HG03378 (cell line): ENCODE results near the gene SCN5A.

ENCODE experiments used
- ATAC-seq: cut with Tn5 transposase; IDR thresholded peaks from one replicate; pipeline ENCODE4 v1.9.1; 2021; ENCODE audit warnings: mild to moderate bottlenecking, moderate library complexity; ENCODE audit not compliant: unreplicated experiment

Gene SCN5A

DNA sequence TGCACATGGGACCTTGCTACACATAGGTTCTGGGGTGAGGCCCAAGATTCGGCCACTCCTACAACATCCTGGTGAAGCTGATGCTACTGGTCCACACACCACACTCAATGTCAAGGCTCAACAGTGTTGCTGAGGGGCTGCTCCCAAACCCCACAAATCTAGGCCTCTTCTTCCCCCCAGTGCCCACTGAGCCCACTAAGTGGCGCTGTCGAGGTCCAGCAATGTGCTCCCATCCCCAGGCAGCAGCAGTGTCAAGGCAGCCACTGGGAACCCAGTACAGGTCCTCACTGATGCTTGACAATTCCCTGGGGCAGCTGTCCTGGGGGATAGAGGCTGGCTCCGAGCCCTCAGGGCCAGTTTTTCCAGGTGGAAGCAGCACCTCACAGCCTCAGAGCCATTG lies 21.5 kb downstream of the SCN5A start:
- no peak for ATAC-seq

- ATAC-seq: no peak
These were observed 23.3 kb downstream of the SCN5A start for GRCh38 chr3:38626171-38626570.

DNA sequence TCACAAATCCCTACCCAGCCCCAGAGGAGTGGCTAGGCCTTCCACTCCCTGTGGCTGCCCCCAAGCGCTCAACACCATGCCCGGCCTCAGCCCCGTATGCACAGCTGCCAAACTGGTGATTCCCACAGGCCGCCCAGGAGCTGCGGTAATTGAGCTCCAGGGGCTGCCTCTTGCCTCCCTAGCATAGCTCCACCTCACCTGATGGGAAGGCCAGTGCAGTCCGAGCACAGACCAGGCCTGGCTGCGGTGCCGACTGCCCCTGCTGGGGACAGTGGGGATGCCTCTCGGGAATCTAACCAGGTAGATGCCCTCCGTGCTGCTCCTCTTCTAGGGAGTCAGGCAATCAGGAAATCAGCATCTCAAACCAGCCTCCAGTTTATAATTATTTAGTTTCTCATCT lies 25.9 kb downstream of the SCN5A start:
- no peak for ATAC-seq

GRCh38 chr3:38622336-38622735 lies 27.2 kb downstream of the SCN5A start:
- ATAC-seq: no peak

GRCh38 chr3:38620236-38620635 lies 29.3 kb downstream of the SCN5A start:
- ATAC-seq: no peak

GRCh38 chr3:38618343-38618742 lies 31.1 kb downstream of the SCN5A start:
- ATAC-seq: no peak

DNA sequence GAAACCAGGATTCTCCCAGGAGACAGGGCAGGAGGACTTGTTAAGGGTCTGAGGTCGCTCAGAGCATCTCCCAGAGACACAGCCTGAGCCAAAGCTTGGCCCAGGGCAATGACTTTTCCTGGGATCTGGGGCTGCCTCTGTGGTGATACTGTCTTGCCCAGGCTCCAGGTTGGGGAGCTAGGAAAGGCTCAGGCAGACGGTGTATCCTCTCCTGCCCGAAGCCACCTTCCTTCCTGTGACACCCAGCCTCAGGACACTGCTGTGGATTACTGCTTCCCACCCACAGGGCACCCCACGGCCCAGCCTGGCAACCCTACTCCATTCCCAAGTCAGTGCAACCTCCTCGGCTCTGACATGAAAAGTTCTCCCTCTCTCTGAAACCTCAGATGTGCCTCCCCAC lies 31.9 kb downstream of the SCN5A start:
- no peak for ATAC-seq

DNA sequence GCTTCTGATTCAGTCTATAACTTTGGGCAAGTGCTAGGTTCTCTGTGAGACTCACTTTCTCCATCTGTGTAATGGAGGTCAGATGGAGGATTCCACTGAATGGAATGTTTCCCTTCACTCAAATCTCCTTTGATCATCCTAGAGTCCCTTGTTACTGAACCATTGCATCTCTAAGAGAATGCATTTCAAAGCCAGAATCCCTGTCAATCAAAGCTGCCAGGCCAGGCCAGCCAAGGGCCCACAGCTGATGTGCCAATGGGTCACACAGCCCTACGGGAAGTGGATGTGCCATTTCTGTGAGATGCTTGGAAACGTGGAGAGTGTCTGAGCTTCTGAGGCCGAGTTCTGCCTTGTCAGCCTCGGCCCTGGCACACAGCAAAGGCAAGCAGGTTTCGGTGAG lies 32.4 kb downstream of the SCN5A start:
- no peak for ATAC-seq

- no peak for ATAC-seq
These were observed 32.8 kb downstream of the SCN5A start for GRCh38 chr3:38616658-38617057.

- no peak for ATAC-seq
These were observed 33.4 kb downstream of the SCN5A start for GRCh38 chr3:38616111-38616510.

- no peak for ATAC-seq
These were observed 34.7 kb downstream of the SCN5A start for GRCh38 chr3:38614651-38615352.

DNA sequence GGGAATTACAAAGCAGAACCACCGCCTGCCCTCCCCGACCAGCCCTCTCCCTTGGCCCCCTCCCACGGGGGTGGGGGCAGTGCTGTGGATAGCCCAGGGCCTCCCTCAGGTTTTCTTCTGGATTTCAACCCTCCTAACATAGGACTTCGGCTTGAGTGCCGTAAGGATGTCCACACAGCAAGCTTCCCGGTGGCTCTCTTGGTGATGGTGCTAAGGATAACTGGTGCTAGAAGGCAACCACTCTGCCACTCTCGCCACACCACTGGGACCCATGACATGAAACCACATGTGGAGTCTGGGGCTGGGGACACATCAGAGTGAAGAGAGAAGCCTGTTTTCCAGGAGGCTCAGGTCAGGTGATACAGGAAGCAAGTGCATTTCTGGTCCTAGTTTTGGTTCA lies 35.4 kb downstream of the SCN5A start:
- ATAC-seq: no peak

DNA sequence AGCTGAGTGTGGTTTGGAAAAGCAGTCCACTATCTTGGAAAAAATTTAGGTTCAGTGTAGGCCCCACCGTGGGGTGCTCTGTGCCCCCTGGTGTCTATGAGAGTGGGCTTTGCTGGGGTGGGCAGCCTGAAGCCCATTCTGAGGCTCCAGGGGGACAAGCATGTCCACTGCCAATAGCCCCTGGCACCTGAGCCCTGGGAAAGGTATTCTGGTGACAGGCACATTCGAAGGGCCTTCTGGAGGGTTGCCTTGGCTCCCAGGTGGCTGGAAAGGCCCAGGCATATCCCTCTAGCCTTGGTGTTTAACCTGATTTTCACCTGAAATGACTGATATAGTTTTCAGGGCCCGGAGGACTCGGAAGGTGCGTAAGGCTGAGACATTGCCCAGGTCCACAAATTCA lies 36.1 kb downstream of the SCN5A start:
- ATAC-seq: no peak

DNA sequence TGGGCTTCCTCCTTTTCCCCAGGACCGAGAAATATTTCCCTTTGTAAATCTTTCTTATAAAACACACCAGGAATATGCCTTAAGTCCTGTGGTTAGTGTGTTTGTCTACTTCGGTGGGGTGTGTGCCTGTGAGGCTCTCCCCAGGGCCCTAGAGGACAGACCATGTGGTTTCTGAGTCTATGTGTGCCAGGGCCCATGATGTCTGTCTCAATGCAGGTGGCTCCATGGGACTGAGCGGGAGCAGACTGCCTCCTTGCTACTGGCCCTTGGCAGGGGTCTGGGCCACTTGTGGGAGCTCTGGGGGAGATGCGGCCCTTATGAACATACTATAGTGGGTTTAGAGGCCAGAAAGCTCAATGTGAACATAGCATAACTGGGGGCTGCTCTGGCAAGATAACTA lies 37.6 kb downstream of the SCN5A start:
- no peak for ATAC-seq

- no peak for ATAC-seq
These were observed 38.6 kb downstream of the SCN5A start for GRCh38 chr3:38610934-38611333.

GRCh38 chr3:38610436-38610835 lies 39.1 kb downstream of the SCN5A start:
- no peak for ATAC-seq

- no peak for ATAC-seq
These were observed 39.9 kb downstream of the SCN5A start for GRCh38 chr3:38609386-38610111.

DNA sequence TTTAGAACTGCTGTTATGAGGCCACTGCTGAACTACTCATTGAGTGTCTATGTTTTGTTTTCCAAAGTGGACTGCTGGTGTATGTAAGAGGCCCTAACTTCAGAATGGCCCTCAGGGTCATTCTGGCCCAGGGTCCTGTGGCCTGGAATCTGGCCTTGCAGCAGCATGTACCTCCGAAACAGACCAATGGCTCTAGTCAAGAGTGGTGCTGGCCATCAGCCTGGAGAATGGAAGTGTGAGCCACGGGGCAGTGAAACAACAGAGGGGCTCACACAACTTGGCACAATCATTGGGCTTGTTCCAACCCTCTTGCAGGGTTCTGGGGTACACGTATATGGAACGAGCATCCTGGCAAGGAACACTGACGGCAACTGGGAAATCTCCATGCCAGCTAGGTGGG lies 40.5 kb downstream of the SCN5A start:
- no peak for ATAC-seq

GRCh38 chr3:38608086-38608775 lies 41.3 kb downstream of the SCN5A start:
- ATAC-seq: no peak

GRCh38 chr3:38606561-38606960 lies 42.9 kb downstream of the SCN5A start:
- no peak for ATAC-seq

GRCh38 chr3:38605981-38606380 lies 43.5 kb downstream of the SCN5A start:
- no peak for ATAC-seq

DNA sequence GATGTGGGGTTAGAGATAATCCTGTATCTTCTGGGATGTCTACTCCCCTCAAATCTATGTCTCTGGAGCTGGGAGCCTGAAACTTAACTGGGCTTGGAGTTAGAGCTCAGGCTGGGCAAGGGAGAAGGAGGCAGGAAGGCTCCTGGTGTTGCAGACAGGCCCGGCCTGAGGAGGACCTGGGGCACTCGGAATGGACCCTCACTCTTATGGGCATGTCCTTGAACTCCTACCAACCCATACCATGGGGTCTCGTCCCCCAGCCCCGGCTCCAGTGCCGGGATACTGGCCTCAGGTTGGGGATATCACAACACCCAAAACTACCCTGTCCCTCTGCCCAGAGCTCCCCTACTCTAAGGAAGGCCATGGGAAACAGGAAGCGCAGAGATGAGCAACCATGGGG lies 45.2 kb downstream of the SCN5A start:
- ATAC-seq: no peak
